D341Med (cell line): ENCODE results near the gene MOSPD3.
"Not testable (repeated sequence)": the region's sequence is repeated elsewhere in the genome, so short reads cannot be mapped to it uniquely, and the experiment has no call there.

Source experiments
- DNase-seq: peaks from one replicate; pipeline ENCODE4 v3.0.0; 2012; ENCODE audit warnings: low spot score

Gene MOSPD3

GRCh38 chr7:100626055-100626454, 13.7 kb downstream of the MOSPD3 start:
- DNase-seq, result no peak

DNA sequence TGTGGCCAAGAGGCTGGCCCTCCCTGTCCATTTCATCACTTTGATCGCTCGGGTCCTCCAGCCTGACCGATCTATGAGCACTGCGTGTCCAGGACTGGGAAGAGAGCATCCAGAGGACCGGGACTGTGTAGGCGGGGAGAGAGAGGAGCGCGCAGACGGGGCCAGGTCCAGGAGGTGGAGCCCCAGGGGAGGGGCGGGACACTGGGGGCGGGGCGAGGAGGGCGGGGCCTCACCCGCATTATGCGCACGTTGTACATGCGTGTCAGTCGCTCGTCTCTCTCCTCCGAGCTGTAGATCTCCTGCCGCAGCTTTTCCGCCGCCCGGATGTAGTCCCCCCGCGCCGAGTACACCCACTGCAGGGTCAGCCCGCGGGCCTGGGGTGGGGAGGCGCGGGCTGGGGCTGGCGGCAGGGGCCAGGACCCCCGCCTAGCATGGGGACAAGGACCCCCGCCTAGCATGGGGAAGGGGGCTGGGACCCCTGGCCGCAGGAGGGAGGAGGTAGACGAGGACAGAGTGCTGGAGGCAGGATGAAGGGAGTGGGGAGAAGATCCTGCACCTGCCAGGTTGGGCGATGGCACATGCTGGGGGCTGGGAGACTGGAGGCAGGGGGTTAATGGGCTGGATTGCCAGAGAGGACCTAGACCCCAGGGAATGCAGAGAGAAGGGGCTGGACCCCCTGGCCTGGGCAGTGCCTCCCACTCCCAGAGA, 14.3 kb downstream of the MOSPD3 start:
- peak; percentile 97 for DNase-seq

DNA sequence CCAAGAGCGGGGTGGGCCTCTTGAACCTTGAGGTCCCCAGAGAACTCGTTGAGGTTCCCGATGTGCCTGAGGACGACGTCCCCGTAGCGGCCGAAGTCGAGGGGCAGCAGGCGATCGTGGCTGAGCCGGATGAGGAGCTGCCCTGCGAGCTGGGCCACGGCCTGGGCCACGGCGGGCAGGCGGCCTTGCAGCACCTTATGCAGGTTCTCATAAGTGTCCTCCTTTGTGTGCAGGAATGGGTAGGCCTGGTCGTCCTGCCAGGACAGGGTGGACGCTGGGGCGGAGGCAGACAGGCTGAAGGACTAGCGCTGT, 14.9 kb downstream of the MOSPD3 start:
- DNase-seq, result peak; percentile 35

GRCh38 chr7:100629117-100629716, 16.9 kb downstream of the MOSPD3 start:
- peak; percentile 63 for DNase-seq

DNA sequence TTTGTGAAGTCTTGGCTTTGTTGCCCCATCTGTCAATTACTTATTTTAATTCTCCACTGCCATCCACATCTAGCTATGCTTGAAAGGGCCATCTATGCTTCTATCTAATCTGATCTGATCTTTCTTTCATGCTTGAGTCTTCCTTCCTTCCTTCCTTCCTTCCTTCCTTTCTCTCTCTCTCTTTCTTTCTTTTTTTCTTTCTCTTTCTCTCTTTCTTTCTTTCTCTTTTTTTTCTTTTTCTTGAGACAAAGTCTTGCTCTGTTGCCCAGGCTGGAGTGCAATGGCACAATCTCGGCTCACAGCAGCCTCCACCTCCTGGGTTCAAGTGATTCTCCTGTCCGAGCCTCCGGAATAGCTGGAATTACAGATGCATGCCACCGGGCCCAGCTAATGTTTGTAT, 17.7 kb downstream of the MOSPD3 start:
- no peak for DNase-seq

DNA sequence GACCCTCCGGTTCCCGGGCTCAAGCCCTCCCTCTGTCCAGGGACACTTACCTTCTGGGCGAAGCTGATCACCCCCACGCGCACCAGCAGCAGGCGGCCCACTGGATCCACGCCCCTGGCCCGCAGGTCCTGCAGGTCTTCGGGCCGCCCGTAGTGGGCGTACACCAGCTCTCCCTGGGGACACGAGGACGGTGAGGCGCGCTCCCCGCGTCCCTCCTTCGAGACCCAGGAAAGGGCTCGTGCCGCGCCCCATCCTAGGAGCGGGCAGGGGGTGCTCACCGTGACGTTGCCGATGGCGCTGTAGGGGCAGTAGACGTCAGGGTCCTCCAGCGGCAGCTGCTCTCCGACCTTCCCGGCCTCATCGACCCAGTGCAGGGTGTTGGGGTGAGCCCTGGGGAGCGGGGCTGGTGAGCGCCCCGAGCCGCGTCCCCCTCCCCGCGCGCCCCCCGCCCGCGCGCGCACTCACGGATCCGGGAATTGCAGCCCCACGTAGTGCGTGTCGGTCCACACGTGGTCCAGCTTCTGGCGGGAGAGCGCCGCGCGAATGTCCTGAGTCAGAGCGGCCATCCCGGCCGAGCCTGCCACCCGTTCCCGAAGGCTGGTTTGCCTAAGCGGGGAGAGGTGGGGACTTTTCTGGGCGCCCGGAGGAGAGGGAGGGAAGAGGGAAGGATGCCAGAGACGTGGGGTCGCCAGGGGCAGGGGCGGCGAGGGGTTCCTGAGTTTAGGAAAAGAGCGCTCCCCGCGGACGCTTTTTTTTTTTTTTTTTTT, 20.8 kb downstream of the MOSPD3 start:
- peak; percentile 68 for DNase-seq

- DNase-seq, result no peak
Observed at GRCh38 chr7:100639995-100640516, 27.7 kb downstream of the MOSPD3 start.

- DNase-seq, result no peak
Observed at GRCh38 chr7:100640517-100641440, 28.4 kb downstream of the MOSPD3 start.

GRCh38 chr7:100641463-100641859, 29.1 kb downstream of the MOSPD3 start, which contains the start of gene TFR2:
TFR2 (minus strand) TSS chr7:100641552; CDS start chr7:100641509, 43 bp downstream.
- DNase-seq, result no peak

DNA sequence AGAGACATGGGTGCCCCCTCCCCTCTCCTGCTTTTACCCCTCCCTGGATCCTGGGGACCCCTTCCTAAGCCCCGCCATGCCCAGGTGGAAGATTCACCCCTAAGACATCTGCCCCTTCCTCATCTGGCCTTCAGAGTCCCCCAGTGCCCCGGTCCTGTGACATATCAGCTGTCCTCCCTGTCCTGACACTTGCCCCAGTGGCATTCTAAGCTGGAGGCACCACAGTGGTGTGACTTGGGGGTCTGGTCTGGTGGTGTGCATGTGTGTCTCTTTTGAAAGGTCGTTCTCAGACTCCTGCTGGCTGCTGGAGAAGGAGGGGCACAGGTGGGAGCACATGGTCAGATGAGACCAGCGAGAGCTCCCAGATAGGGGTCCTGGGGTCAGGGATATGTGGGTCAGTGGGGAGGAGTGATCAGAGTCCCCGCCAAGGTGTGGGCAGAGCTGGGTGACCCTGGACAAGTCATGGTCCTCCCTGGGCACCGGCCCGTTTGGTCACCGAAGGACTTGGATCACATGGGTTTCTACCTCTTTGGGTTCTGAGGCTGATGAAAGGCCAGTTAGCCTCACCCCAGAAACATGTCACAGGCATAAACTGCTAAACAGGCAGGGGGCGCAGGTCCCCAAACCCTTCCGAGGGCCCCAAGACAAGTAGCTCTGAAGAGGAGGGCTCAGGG, 29.7 kb downstream of the MOSPD3 start:
- no peak for DNase-seq

GRCh38 chr7:100642534-100642907, 30.2 kb downstream of the MOSPD3 start:
- DNase-seq, result no peak

DNA sequence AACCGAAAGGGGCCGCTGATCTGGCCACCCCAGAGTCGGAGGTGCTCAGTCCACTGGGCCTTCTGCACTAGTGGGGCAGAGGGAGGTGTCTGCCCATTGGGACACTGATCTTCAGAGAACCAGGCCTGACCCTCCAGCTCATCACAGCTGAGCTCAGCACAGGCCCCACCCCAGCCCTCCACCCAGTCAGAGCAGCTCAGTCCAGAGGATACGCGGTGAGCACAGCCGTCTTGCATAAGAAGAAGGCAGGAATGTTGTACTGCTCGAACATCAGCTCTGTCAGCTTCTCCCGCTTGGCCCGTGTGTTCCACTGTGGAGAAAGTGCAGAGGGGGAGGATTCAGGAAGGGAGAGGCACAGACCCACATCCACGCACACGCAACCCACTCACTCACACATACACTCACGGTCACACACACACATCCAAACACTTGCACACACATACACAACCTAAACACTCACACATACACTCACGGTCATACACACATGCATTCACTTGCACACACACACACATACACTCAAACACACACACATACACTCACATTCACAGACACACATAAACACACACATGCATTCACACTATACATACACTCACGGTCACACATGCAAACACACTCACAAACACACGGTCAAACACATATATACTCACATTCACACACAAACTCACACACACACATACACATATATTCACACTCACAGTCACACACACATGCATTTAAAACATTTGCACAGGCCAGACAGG, 37.7 kb downstream of the MOSPD3 start:
- DNase-seq, result no peak

GRCh38 chr7:100654908-100655831, 42.8 kb downstream of the MOSPD3 start:
- peak; percentile 43 for DNase-seq

GRCh38 chr7:100655908-100656674, 43.8 kb downstream of the MOSPD3 start, which contains the start of gene ACTL6B:
ACTL6B (minus strand) TSS chr7:100656448; CDS start chr7:100656354, 94 bp downstream.
- peak; percentile 99 for DNase-seq

- not testable (repeated sequence) for DNase-seq
Observed at GRCh38 chr7:100662194-100662776, 49.9 kb downstream of the MOSPD3 start.
